HG03039 (cell line): ENCODE measurements around the gene TNNT1.

Experiments used
- ATAC-seq: cut with Tn5 transposase; IDR thresholded peaks from one replicate; pipeline ENCODE4 v1.9.1; 2021; ENCODE audit warnings: mild to moderate bottlenecking, moderate library complexity; ENCODE audit not compliant: unreplicated experiment

TNNT1 gene

GRCh38 chr19:55092423-55093318 is 56.3 kb downstream of the TNNT1 start:
- no peak for ATAC-seq

DNA sequence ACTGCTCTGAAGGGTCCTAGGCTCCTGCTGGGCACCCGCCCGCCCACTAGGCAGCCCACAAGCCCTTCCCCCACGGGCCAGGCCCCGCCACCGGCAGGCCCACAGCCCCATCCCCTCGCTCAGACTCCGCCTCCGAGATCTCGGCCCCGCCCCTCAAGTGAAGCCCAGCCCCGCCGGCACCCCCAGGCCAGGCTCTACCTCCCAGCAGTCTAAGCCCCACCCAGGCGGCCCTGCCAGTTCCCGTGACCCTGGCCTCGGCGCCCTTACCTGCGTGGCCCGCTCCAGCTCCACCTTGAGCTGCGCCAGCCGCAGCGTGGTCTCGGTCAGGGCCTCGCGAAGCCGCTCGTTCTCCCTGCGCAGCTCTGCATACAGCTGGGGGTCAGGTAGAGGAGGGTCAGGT is 57.1 kb downstream of the TNNT1 start:
- ATAC-seq = no peak

DNA sequence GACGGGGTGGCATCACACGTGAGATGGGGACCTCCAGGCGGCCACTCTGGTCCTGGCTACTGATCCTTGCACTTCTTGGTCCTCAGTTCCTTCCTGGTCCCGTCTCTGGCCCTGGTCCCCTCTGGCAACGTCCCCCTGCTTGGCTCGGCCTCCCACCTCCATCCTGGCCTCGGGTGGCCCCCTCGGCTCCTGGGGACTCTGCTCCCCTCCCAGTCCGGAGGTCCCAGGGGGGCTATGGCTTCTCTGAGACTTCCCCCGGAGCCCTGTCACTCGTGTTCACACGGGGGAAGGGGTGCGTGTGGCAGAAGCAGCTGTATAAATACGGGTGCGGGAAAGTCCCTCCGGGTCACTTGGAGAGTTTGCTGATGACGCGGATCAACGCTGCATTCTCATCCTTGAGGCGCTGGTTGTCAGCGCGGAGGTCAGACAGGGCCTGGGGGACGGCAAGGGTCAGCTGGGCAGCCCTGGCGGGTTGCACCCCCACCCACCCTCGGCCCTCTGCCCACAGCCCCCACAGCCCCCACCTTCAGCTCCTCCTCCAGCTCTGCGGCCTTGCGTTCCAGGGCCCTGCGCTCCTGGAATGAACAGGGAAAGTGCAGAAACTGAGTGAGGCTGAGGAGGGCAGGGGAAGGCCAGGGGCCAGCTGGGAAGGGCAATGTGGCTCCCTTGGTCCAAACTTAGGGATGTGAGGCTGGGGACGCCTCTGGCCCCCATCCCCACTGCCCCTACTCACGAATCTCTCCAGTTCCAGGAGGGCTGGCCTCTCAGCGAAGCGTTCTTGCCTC is 57.7 kb downstream of the TNNT1 start:
- no peak for ATAC-seq

DNA sequence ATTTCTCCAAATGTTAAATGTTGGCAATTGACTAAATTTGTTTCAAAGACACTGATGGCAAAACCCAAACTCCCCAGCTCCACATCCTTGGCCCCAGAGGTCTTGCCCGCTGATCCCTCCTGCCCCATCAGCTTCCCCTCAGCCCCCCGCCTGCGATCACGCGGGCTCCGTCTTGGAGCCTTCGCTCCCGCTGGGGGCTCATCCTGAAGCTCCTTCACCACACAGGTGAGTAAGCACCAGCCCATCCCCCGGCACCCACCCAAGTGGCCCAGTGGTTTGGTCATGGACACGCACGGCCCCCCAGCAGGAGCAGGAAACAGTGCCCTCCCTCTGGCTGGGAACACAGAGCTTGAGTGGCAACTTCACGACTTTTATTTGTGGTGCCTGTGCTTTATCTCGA is 58.4 kb downstream of the TNNT1 start:
- no peak for ATAC-seq

DNA sequence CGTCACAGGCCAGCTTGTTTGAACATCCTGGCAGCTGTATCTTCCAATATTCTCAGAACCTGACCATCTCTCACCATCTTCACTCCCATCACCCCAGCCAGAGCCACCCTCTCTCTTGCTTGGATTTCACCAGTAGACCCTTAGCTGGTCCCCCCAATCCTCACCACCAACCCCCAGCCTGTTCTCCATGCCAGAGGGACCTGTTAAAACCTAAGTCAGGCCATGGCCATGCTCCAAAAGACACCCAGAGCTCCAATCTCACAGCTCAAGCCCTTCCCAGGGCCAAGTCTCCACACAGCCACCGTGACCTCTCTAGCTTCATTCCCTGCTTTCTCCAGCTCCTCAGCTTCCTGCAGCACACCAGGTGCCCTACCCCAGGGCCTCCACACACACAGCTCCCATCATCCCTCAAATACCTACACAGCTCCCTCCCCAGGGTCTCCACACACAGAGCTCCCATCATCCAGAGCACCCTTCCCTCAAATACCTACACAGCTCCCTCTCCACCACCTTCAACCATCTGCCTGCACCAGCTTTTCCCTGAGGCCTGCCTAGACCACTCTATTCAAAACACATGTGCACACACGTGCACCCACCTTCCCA is 59.6 kb downstream of the TNNT1 start:
- no peak for ATAC-seq

GRCh38 chr19:55088543-55089341 is 60.3 kb downstream of the TNNT1 start:
- ATAC-seq = no peak

DNA sequence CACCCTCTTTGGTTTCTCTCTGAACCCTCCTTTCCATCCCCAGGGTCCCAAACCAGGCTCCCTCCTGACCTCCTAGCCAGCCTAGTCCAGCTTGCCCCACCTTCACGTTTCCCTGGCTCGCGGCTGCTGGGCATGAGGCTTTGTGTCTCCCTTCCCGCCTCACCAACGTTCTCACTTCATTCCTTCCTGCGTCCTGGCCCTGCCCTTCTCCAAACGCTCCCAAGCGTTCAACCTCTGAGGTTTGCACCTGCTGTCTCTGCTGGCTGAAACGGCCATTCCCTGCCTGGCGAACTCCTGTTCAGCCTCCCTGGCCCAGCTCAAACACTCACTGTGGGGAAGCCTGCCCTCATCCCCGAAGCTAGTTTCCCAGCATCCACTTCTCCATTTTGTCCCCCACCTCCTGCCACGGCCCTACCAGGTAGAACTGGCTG is 61.0 kb downstream of the TNNT1 start:
- ATAC-seq = no peak

DNA sequence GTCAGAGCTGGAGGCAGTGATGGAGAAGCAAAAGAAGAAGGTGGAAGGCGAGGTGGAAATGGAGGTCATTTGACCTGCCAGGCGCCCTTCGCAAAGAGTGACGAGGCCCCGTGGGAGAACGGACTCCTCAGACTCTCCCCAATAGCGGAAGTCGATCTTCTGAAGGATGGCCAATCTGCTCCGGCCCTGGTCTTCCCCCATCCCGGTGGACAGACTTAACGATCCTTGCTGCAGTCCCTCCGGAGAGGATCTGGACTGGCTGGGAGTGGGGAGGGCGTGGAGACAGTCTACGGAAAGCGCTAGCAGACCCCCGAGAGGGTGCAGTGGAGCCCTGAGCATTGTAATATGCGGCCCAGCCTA is 61.5 kb downstream of the TNNT1 start:
- no peak for ATAC-seq

DNA sequence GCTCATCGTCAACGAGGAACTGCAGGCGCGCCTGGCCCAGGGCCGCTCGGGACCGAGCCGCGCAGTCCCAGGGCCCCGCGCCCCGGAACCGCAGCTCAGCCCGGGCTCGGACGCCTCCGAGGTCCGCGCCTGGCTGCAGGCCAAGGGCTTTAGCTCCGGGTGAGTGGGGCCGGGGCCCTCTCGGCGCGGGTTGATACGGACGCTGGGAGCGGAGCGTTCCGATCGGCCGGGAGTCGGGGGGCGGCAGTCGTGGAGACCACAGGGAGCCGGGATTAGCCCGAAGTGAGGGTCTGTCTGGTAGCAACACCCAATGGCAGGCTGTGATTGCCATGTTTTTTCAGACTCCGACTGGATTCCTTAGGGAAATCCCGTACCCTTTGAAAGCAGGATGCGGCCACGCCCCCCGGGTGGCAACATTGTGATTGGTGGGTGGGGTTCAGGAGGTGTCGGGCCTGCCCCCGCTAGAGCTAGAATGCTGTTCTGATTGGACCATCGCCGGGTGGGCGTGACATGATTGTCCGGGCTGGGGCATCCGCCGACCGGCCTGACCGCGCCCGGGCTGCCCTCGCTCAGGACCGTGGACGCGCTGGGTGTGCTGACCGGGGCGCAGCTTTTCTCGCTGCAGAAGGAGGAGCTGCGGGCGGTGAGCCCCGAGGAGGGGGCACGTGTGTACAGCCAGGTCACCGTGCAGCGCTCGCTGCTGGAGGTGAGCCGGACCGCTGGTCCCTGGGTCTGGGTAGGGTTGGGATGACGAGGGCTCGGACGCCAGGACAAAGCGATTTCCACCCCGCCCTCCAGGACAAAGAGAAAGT is 62.1 kb downstream of the TNNT1 start:
- no peak for ATAC-seq

DNA sequence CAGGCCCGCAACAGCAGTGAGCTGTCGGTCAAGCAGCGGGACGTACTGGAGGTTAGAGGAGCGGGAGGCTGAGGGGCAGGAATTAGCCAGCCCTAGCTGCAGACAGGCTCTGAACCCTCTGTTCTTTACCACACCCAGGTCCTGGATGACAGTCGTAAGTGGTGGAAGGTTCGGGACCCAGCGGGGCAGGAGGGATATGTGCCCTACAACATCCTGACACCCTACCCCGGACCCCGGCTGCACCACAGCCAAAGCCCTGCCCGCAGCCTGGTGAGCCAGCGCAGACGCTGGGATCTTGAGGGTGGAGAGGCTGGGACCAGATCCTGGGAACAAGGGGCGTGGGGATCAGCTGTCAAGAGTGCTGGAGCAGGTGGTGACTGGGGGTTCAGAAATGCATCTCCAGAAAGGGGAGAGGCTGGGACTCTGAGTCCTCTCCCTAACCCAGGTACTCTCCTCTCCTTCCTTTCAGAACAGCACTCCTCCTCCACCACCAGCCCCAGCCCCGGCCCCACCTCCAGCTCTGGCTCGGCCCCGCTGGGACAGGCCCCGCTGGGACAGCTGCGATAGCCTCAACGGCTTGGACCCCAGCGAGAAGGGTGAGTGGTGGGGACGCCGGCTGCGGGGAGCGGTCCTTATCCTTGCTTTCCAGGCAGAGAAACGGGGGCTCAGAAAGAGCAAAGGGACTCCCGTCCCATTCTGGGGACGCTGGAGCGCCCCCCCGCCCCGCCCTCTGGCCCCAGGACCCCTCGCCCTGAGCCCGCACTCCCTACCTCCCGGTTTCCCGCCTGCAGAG is 62.9 kb downstream of the TNNT1 start:
- no peak for ATAC-seq

DNA sequence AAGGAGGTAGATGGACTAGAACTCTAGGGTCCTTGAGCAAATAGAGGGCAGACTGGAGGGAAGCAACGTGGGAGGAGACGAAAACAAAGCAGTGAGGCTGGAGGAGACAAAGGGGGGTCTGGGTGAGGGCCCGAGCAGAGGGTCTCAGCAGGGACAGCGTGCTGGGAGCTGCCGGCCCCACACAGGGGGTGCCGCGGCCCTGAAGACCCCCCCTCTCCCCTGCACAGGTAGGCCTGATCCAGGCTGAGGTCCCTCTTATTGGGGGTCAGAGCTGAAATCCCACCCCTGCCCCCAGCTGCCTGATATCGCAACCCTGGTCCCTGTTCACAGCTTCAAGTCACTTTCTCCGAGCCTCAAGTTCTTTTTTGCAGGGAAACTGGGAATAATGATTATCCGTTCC is 64.6 kb downstream of the TNNT1 start:
- no peak for ATAC-seq

- no peak for ATAC-seq
These were observed 65.8 kb downstream of the TNNT1 start for GRCh38 chr19:55083004-55083850.
